Measurements from ENCODE around the gene DIP2B. TPM values are rescaled to one million over a fixed set of nuclear protein-coding genes. Genes with fewer than 3 reads are reported as not detected.

Gene DIP2B
- total RNA-seq, 1 experiment from 2014 or later: 20.0 TPM

DNA sequence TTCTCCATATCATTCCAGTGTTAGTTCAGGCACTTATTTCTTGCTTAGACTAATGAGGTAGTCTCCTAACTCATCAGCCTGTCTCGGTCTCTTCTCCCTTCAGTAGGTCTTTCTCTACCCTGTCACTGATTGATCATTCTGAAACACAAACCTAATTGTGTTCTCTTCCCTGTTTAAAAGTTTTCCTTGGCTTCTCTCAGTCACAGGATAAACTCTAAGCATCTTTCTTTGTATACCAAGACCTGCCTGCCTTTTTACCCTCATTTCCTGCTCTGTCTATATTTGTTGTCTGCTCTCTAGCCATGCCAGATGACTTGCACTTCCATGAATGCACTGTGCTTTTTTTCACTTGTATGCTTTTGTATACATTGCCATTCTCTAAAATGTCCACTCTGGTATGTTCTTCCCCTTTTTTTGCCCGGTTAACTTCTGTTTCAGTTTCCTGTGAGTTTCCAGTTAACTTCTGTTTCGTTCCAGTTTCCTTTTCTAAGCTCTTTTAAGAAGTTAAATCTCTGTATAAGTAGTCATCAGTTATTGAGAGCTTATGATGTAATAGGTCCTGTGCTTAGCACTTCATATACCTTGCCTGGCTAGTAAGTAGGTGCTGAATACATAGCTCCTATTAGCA lies 12.8 kb downstream of the DIP2B start:
- Histone ChIP-seq H3K27ac (ENCODE audit: insufficient read length, low read depth, low read length) (no peak overlapping the region), H2BK15ac (ENCODE audit: low read depth, low read length) (no peak overlapping the region), H2AK5ac (ENCODE audit: insufficient read length, low read length) (no peak overlapping the region), H3K23ac (ENCODE audit: insufficient read length, low read depth, low read length) (no peak overlapping the region), H4K5ac (ENCODE audit: insufficient read length, low read depth, low read length) (no peak overlapping the region), H2AFZ (ENCODE audit: low read length) (no peak overlapping the region), H4K91ac (ENCODE audit: insufficient read length, low read depth, low read length) (no peak overlapping the region), H3K56ac (ENCODE audit: insufficient read length, low read depth, low read length) (no peak overlapping the region), H2BK5ac (ENCODE audit: insufficient read length, low read length) (no peak overlapping the region), H3K23me2 (ENCODE audit: insufficient read length, low read depth, low read length, poor library complexity, severe bottlenecking) (no peaks in the 10 kb centered on the region), H3K18ac (ENCODE audit: insufficient read length, low read depth, low read length) (no peak overlapping the region), H2BK20ac (ENCODE audit: low read depth, low read length, poor library complexity, severe bottlenecking) (no peak overlapping the region), H3K79me2 (ENCODE audit: insufficient read depth, low read length) (peaks cover 10% of the 10 kb centered on the region; the same call in 1 of the 2 replicates), H3K27me3 (ENCODE audit: insufficient read depth, low read length) (no peaks in the 10 kb centered on the region), H3T11ph (ENCODE audit: low read length) (no peak overlapping the region), H3K9me3 (ENCODE audit: control insufficient read depth, low read depth, low read length) (no peaks in the 10 kb centered on the region), H4K8ac (replicated peaks; ENCODE audit: insufficient read length, low read depth, low read length) (no peak overlapping the region), H3K4me2 (ENCODE audit: insufficient read depth, insufficient read length, low read length) (no peak overlapping the region), H4K20me1 (ENCODE audit: control insufficient read depth, insufficient read depth, insufficient read length) (no peaks in the 10 kb centered on the region), H3K9ac (ENCODE audit: extremely low read depth, insufficient read length, low read length) (no peak overlapping the region), H2BK12ac (ENCODE audit: insufficient read length, low read depth, low read length) (no peak overlapping the region), H3K14ac (ENCODE audit: insufficient read depth, low read length) (no peak overlapping the region), H3K4me1 (ENCODE audit: insufficient read depth, low read length) (no peaks in the 10 kb centered on the region; the same call in 1 of the 2 replicates), H3K4ac (ENCODE audit: low read depth, low read length) (no peak overlapping the region), H3K79me1 (ENCODE audit: insufficient read depth, low read depth, low read length, poor library complexity, severe bottlenecking) (peaks cover 3% of the 10 kb centered on the region), H2BK120ac (ENCODE audit: low read depth, low read length, poor library complexity, severe bottlenecking) (no peak overlapping the region)
- Mint-ChIP-seq H3K27me3 (ENCODE audit: low read depth) (no peaks in the 10 kb centered on the region), H3K4me1 (no peaks in the 10 kb centered on the region; a peak in 1 of 4 replicates), H3K27ac (no peak overlapping the region), H3K4me3 (no peak overlapping the region), H3K9me3 (no peaks in the 10 kb centered on the region), H3K36me3 (ENCODE audit: insufficient read depth in 1 of 3, low read depth in 3 of 3) (peaks cover 0 to 3% (median 0%) of the 10 kb centered on the region in 3 experiments; a peak in 1 of 7 replicates)
- DNase-seq: no peak
- TF ChIP-seq, protein P1, sequence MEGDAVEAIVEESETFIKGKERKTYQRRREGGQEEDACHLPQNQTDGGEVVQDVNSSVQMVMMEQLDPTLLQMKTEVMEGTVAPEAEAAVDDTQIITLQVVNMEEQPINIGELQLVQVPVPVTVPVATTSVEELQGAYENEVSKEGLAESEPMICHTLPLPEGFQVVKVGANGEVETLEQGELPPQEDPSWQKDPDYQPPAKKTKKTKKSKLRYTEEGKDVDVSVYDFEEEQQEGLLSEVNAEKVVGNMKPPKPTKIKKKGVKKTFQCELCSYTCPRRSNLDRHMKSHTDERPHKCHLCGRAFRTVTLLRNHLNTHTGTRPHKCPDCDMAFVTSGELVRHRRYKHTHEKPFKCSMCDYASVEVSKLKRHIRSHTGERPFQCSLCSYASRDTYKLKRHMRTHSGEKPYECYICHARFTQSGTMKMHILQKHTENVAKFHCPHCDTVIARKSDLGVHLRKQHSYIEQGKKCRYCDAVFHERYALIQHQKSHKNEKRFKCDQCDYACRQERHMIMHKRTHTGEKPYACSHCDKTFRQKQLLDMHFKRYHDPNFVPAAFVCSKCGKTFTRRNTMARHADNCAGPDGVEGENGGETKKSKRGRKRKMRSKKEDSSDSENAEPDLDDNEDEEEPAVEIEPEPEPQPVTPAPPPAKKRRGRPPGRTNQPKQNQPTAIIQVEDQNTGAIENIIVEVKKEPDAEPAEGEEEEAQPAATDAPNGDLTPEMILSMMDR (conservative IDR thresholded peaks at IDR 0.05): no peak
- no CpG with 5 or more reads among the region's 3 CpGs for WGBS (ENCODE audit: extremely low coverage, insufficient read length, low lambda C conversion rate)

Data from H9 (cell line).